Naive thymus-derived CD4-positive, alpha-beta T cell (primary cell): Measurements from ENCODE around the gene HCN1. TPM values are rescaled to one million over a fixed set of nuclear protein-coding genes. Genes with fewer than 3 reads are reported as not detected.
"Not testable (repeated sequence)": the region's sequence is repeated elsewhere in the genome, so short reads cannot be mapped to it uniquely, and the experiment has no call there.

Experiments
- ATAC-seq: fragments of 150-1000 bp; cut with Tn5 transposase; 2 replicates; pipeline ENCODE4 v1.10.0; 2021; ENCODE audit warnings: mild to moderate bottlenecking, moderate library complexity
- CTCF ChIA-PET: fragments of 350-600 bp; sonication (Branson Sonifier 250); formaldehyde crosslinking; loops from one replicate; lab custom pipeline; 2021; ENCODE audit warnings: antibody characterized with exemption; lab: Charles Lee
- POLR2A ChIA-PET: fragments of 350-600 bp; sonication (Branson Sonifier 250); formaldehyde crosslinking; loops from one replicate; lab custom pipeline; 2021; ENCODE audit warnings: antibody characterized with exemption, inconsistent platforms; lab: Charles Lee
- DNase-seq, 9 donors: peaks; one replicate each; pipeline versions ENCODE4 v3.0.0 to v3.0.0-alpha.2; 2020 to 2022; ENCODE audit warnings: mixed read lengths in 1 of 9
- H3K27ac ChIP-seq: one replicate; pipeline ENCODE4 v1.7.0; 2013; ENCODE audit warnings: mild to moderate bottlenecking, low read depth, low read length, moderate library complexity
- H3K27me3 ChIP-seq, 2 donors: one replicate each; pipeline ENCODE4 v1.7.0; 2013; ENCODE audit warnings: low read length in 2 of 2, mild to moderate bottlenecking in 2 of 2, moderate library complexity in 2 of 2; ENCODE audit not compliant: control insufficient read depth in 2 of 2, insufficient read depth in 2 of 2
- H3K36me3 ChIP-seq, 3 experiments: 1 replicate in 2 of 3; 2 replicates in 1 of 3; pipeline ENCODE4 v1.7.0; 2013; ENCODE audit warnings: low read length in 3 of 3, mild to moderate bottlenecking in 3 of 3, moderate library complexity in 1 of 3; ENCODE audit not compliant: insufficient read depth in 3 of 3, control insufficient read depth in 2 of 3
- H3K4me1 ChIP-seq, 2 donors: one replicate each; pipeline ENCODE4 v1.7.0; 2013; ENCODE audit warnings: low read length in 2 of 2, mild to moderate bottlenecking in 2 of 2, moderate library complexity in 1 of 2; ENCODE audit not compliant: control insufficient read depth in 2 of 2, insufficient read depth in 2 of 2
- H3K4me3 ChIP-seq: 2 replicates; pipeline ENCODE4 v1.7.0; 2013; ENCODE audit warnings: mild to moderate bottlenecking, low read length
- H3K9me3 ChIP-seq, 3 experiments: 1 replicate in 2 of 3; 2 replicates in 1 of 3; pipeline ENCODE4 v1.7.0; 2013; ENCODE audit warnings: low read length in 3 of 3; ENCODE audit not compliant: control insufficient read depth in 2 of 3
- H3K27ac Mint-ChIP-seq, 9 donors: one replicate each; pipeline ENCODE4 v1.8.0; 2020 to 2022; ENCODE audit warnings: mixed read lengths in 9 of 9, mild to moderate bottlenecking in 8 of 9, moderate library complexity in 5 of 9, inconsistent platforms in 2 of 9
- H3K27me3 Mint-ChIP-seq, 5 donors: one replicate each; pipeline ENCODE4 v1.8.0; 2021 to 2022; ENCODE audit warnings: mixed read lengths in 5 of 5, mild to moderate bottlenecking in 1 of 5
- H3K36me3 Mint-ChIP-seq, 5 donors: one replicate each; pipeline ENCODE4 v1.8.0; 2020 to 2022; ENCODE audit warnings: mixed read lengths in 5 of 5, mild to moderate bottlenecking in 3 of 5, inconsistent platforms in 1 of 5
- H3K4me1 Mint-ChIP-seq, 7 donors: one replicate each; pipeline ENCODE4 v1.8.0; 2020 to 2022; ENCODE audit warnings: mixed read lengths in 7 of 7, mild to moderate bottlenecking in 3 of 7, inconsistent platforms in 1 of 7
- H3K4me3 Mint-ChIP-seq, 10 donors: one replicate each; pipeline ENCODE4 v1.8.0; 2020 to 2022; ENCODE audit warnings: mild to moderate bottlenecking in 10 of 10, mixed read lengths in 10 of 10, moderate library complexity in 6 of 10, inconsistent platforms in 2 of 10
- H3K9me3 Mint-ChIP-seq, 11 donors: one replicate each; pipeline ENCODE4 v1.8.0; 2020 to 2022; ENCODE audit warnings: mixed read lengths in 11 of 11, mild to moderate bottlenecking in 4 of 11, inconsistent platforms in 1 of 11, moderate library complexity in 1 of 11
- intact Hi-C, 2 donors: fragments of 100-400 bp; cut with micrococcal nuclease; formaldehyde crosslinking; loops; one replicate each; pipeline ENCODE4 v1.15.1; 2023
- polyA plus RNA-seq, 2 donors: library from polyadenylated mRNA; unstranded; fragments of 300-500 nt; fragmentation: Illumina TruSeq; gene quantifications; one replicate each; pipeline ENCODE4 v1.2.3, GENCODE V29; 2021
- total RNA-seq, 6 experiments: library from RNA in 5 of 6; stranded (reverse) in 5 of 6; gene quantifications; 1 replicate in 5 of 6; 2 replicates in 1 of 6; pipeline ENCODE4 v1.2.3 and lab custom pipeline; 2021 to 2026

Gene HCN1
- total and polyA plus RNA-seq, 7 experiments from 2014 or later: not detected

DNA sequence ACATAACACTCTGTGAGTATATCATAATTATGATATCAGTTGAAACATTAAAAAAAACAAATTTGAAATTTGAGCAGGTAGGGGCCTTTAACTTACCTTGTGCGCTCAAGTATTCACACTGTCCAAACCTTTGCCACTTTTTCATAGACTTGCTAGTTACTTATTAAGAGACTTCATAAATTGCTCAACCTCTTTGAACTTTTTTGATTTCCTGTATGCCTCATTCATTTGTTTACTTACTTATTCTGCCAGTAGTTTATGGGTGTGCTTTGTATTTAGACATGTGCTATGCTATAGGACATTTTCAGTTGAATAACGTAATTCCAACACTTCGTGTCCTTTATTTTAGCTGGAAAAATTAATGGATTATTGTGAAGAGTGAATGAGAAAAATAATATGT is 204.8 kb downstream of the HCN1 start:
- DNase-seq: no peak
- H3K9me3 Mint-ChIP-seq: peaks cover 0 to 12% (median 5%) of the 10 kb centered on the region in 11 donors
- H3K27me3 ChIP-seq: no peaks in the 10 kb centered on the region
- H3K27me3 Mint-ChIP-seq: no peaks in the 10 kb centered on the region
- no peak overlapping the region for H3K4me3 ChIP-seq
- no peaks in the 10 kb centered on the region for H3K4me1 ChIP-seq
- ChIA-PET POLR2A (no interaction called here), CTCF (no interaction called here)
- H3K36me3 Mint-ChIP-seq: no peaks in the 10 kb centered on the region
- H3K4me1 Mint-ChIP-seq: no peaks in the 10 kb centered on the region
- no peak overlapping the region for H3K4me3 Mint-ChIP-seq
- H3K36me3 ChIP-seq: no peaks in the 10 kb centered on the region
- no peaks in the 10 kb centered on the region for H3K9me3 ChIP-seq
- intact Hi-C loops: no loop called here
- ATAC-seq: no peak
- no peak overlapping the region for H3K27ac ChIP-seq
- no peak overlapping the region for H3K27ac Mint-ChIP-seq

DNA sequence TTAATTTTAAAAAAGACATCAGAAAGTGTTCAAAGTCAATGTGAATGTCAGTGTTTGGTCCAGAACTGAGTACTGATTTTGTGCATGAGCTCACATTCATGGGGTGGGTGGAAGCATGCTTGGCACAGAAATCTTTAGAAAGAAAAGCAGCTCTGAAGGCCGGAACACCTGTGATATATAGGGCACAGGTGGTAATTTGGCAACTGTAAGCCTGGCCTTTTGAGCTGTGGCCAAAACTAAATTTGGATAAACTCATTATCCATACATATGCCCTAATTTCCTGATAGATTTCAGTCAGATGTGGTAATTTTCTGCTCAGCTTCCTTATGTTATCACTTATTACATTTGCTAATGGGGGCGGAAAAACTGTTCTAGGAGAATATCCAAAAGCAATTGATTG is 211.4 kb downstream of the HCN1 start:
- no peaks in the 10 kb centered on the region for H3K4me1 Mint-ChIP-seq

DNA sequence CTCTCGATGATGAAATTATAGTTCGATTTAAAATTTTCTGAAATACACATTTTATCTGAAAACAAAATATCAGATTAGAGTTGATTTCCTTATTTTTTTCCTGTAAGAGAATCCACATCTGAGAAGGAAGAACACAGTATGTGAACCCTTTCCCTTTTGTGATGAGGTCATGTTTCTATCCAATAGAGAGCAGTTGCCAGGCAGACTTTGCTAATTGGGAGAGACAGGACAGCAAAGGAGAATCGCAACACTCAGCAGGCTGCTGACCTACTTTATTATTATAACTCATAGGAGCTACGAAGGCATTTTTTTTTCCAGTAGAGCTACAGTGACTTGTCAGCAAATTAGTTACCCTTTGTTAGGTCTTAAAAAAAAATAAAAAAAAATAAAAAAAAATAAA is 242.1 kb downstream of the HCN1 start:
- Histone ChIP-seq H3K9me3 (no peaks in the 10 kb centered on the region), H3K27me3 (no peaks in the 10 kb centered on the region), H3K36me3 (no peaks in the 10 kb centered on the region), H3K4me1 (no peaks in the 10 kb centered on the region), H3K27ac (no peak overlapping the region), H3K4me3 (no peak overlapping the region)
- DNase-seq: no peak
- no peak overlapping the region for H3K27ac Mint-ChIP-seq
- no peaks in the 10 kb centered on the region for H3K4me1 Mint-ChIP-seq
- H3K4me3 Mint-ChIP-seq: no peak overlapping the region
- no peaks in the 10 kb centered on the region for H3K36me3 Mint-ChIP-seq
- no peaks in the 10 kb centered on the region for H3K27me3 Mint-ChIP-seq
- ATAC-seq: no peak
- H3K9me3 Mint-ChIP-seq: peaks cover 0 to 16% (median 4%) of the 10 kb centered on the region in 11 donors
- POLR2A ChIA-PET: no interaction called here
- intact Hi-C loops: no loop called here
- CTCF ChIA-PET: no interaction called here

More for the DNA sequence above, 211.4 kb downstream of the HCN1 start:
- ATAC-seq (no peak), DNase-seq (no peak)
- Histone ChIP-seq H3K27me3 (no peaks in the 10 kb centered on the region), H3K4me1 (no peaks in the 10 kb centered on the region), H3K9me3 (no peaks in the 10 kb centered on the region), H3K36me3 (no peaks in the 10 kb centered on the region), H3K4me3 (no peak overlapping the region), H3K27ac (no peak overlapping the region)
- Mint-ChIP-seq H3K27ac (no peak overlapping the region), H3K4me3 (no peak overlapping the region), H3K36me3 (no peaks in the 10 kb centered on the region), H3K9me3 (peaks cover 2 to 34% (median 9%) of the 10 kb centered on the region in 11 donors), H3K27me3 (no peaks in the 10 kb centered on the region)
- POLR2A ChIA-PET: no interaction called here
- intact Hi-C loops: no loop called here
- CTCF ChIA-PET: no interaction called here

DNA sequence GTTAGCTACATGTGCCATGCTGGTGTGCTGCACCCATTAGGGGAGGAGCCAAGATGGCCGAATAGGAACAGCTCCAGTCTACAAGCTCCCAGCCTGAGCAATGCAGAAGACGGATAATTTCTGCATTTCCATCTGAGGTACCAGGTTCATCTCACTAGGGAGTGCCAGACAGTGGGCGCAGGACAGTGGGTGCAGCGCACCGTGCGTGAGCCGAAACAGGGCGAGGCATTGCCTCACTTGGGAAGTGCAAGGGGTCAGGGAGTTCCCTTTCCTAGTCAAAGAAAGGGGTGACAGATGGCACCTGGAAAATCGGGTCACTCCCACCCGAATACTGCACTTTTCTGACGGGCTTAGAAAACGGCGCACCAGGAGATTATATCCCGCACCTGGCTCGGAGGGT is 251.3 kb downstream of the HCN1 start:
- H3K9me3 ChIP-seq, H3K4me3 ChIP-seq, H3K27me3 Mint-ChIP-seq, H3K4me3 Mint-ChIP-seq, ATAC-seq, H3K36me3 Mint-ChIP-seq, POLR2A ChIA-PET, H3K27ac ChIP-seq, CTCF ChIA-PET, H3K27ac Mint-ChIP-seq, H3K4me1 Mint-ChIP-seq, H3K4me1 ChIP-seq, H3K36me3 ChIP-seq, DNase-seq, intact Hi-C loops, H3K27me3 ChIP-seq: not testable (repeated sequence)
- peaks cover 2 to 12% (median 5%) of the 10 kb centered on the region in 11 donors for H3K9me3 Mint-ChIP-seq

DNA sequence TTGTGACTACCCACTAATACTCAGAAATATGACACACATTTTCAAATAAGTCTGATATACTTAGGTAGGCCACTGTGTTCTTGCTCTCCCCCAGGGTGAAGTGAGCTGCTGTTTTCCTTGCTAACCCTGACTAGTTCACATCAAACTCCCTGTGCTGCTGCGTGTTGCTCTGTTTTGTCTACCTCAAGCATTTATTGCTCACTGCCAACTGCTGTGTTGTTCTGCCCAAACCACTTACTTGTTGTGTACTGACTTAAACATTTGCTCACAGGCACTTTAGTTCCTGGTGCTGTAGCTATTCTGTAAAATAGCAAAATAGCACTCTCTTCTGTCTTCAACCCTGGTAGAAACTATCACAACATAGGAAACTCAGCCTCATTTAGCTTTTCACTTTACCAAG is 255.7 kb downstream of the HCN1 start:
- Histone ChIP-seq H3K4me1 (no peaks in the 10 kb centered on the region), H3K27ac (no peak overlapping the region), H3K9me3 (no peaks in the 10 kb centered on the region), H3K36me3 (no peaks in the 10 kb centered on the region), H3K4me3 (no peak overlapping the region), H3K27me3 (no peaks in the 10 kb centered on the region)
- H3K4me3 Mint-ChIP-seq: no peak overlapping the region
- CTCF ChIA-PET: no interaction called here
- intact Hi-C loops: no loop called here
- peaks cover 0 to 17% (median 6%) of the 10 kb centered on the region in 11 donors for H3K9me3 Mint-ChIP-seq
- no peaks in the 10 kb centered on the region for H3K27me3 Mint-ChIP-seq
- no peaks in the 10 kb centered on the region for H3K36me3 Mint-ChIP-seq
- no peaks in the 10 kb centered on the region for H3K4me1 Mint-ChIP-seq
- no peak for DNase-seq
- ATAC-seq: no peak
- no peak overlapping the region for H3K27ac Mint-ChIP-seq
- POLR2A ChIA-PET: no interaction called here

DNA sequence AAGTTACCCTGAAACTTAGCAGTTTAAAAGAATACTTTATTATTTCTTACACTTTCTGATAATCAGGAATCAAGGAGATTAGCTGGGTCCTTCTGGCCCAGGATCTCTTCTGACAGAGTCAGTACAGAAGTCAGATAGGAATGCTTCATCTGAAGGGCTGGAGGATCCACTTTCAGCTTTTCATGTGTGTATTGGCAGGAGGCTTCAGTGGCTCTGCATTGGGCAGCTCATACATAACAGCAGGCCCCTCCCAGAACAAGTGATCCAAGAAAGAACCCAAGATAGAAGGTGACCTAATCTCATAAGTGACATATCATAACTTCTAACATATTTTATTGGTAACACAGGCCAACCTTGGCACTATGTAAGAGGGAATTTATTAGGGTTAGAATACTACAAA is 258.4 kb downstream of the HCN1 start:
- H3K4me1 Mint-ChIP-seq: no peaks in the 10 kb centered on the region
- no peak overlapping the region for H3K4me3 ChIP-seq
- no peak overlapping the region for H3K4me3 Mint-ChIP-seq
- ATAC-seq (no peak), DNase-seq (no peak)
- no peaks in the 10 kb centered on the region for H3K36me3 ChIP-seq
- ChIA-PET CTCF (no interaction called here), POLR2A (no interaction called here)
- H3K27me3 ChIP-seq: no peaks in the 10 kb centered on the region
- H3K9me3 Mint-ChIP-seq: peaks cover 0 to 30% (median 7%) of the 10 kb centered on the region in 11 donors
- H3K27ac ChIP-seq: no peak overlapping the region
- no peak overlapping the region for H3K27ac Mint-ChIP-seq
- H3K27me3 Mint-ChIP-seq: no peaks in the 10 kb centered on the region
- no peaks in the 10 kb centered on the region for H3K36me3 Mint-ChIP-seq
- intact Hi-C loops: no loop called here
- no peaks in the 10 kb centered on the region for H3K4me1 ChIP-seq
- no peaks in the 10 kb centered on the region for H3K9me3 ChIP-seq

DNA sequence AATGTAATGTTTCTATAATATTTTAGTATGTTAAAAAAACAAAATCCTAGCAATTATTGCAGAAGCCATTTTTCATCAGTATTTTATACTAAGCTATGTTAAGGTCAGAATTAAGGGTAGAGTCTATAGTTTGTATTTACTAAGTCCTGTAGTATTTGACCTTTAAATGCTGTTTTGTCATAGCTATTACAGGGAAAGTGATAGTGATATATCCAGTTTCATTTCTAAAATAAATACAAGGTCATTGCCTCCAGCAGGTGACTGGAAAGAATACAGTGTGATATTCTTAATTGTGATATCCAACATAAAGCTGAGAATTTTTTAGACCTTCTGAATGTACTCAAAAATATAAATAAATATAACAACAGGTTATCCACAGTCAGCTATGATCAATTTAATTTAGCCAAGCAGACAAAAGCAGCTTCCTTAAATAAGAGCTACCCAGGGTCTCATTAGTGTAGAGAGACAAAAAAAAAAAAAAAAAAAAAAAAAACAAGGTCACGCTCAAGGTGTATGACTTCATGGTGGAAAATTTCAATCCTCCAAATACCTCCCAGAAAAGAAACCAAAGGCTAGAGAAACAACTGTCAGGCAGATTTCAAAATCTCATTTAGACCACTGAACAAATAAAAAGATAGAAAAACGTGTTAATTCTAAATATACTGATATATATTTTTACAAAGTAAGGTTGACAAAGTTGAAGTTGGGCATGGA is 278.7 kb downstream of the HCN1 start:
- Mint-ChIP-seq H3K27me3 (no peaks in the 10 kb centered on the region), H3K27ac (no peak overlapping the region), H3K4me1 (no peaks in the 10 kb centered on the region), H3K36me3 (no peaks in the 10 kb centered on the region), H3K9me3 (peaks cover 0 to 24% (median 6%) of the 10 kb centered on the region in 11 donors), H3K4me3 (no peak overlapping the region)
- CTCF ChIA-PET: no interaction called here
- Histone ChIP-seq H3K27me3 (no peaks in the 10 kb centered on the region), H3K27ac (no peak overlapping the region), H3K4me1 (no peaks in the 10 kb centered on the region), H3K9me3 (no peaks in the 10 kb centered on the region), H3K36me3 (no peaks in the 10 kb centered on the region), H3K4me3 (no peak overlapping the region)
- POLR2A ChIA-PET: no interaction called here
- DNase-seq (no peak), ATAC-seq (no peak)
- intact Hi-C loops: no loop called here
